HG02571 (cell line): Measurements from ENCODE around the gene SV2B.

ENCODE experiments used
- ATAC-seq: cut with Tn5 transposase; IDR thresholded peaks from one replicate; pipeline ENCODE4 v1.9.1; 2021; ENCODE audit warnings: mild to moderate bottlenecking, moderate library complexity; ENCODE audit not compliant: unreplicated experiment

The SV2B gene

DNA sequence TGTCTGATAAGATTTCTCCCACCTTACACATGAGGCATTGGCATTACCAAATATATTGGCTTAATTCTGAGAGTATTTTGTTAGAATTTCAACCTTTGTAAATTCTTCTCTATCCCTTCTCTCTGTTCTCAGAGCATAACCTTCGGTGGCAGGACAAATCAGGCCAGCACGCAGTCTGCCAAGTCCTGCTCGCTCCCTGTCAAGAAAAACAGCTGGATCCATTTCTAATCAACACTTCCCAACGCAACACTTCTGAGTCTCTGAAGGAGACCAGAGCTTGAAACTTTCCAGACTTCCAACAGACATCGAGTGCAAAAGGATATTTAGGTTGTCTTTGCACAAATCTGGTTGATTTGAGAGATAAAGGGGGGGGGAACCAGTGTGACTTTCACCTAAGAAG lies 125.7 kb downstream of the SV2B start:
- ATAC-seq, result no peak

DNA sequence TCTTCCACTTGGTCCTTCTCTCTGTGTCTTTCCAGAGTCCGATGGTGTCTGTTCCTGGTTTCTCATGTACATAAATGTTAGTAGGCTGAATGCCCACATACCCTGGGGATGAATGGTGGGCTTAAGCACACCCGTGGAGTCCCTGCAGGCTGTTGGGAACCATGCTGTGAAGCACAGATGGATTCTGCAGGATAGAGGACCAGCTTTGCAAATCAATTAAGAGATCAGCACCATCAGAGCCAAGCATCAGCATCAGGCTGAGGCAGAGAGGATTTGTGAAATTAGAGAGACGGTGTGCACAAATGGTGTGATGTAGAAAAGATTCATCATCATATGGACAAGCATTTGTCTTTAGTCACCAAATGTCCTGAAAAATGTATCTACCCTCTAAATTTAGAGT lies 127.1 kb downstream of the SV2B start:
- no peak for ATAC-seq

DNA sequence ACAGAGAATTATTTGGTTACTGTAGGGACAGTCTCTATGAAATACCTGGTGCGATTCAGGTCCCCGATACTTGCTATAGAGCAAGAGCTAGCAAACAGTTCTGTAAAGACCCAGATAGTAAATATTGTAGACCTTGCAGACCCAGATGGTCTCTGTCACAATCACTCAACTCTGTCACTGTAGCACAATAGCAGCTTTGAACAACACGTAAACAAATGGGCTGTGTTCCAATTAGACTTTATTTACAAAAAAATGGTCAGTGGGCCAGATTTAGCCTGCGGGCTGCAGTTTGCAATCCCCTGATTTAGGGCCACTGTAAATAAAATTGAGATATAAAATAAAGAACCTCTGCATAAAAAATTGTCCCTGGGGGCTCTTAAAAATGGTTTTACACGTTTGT lies 127.7 kb downstream of the SV2B start:
- no peak for ATAC-seq

DNA sequence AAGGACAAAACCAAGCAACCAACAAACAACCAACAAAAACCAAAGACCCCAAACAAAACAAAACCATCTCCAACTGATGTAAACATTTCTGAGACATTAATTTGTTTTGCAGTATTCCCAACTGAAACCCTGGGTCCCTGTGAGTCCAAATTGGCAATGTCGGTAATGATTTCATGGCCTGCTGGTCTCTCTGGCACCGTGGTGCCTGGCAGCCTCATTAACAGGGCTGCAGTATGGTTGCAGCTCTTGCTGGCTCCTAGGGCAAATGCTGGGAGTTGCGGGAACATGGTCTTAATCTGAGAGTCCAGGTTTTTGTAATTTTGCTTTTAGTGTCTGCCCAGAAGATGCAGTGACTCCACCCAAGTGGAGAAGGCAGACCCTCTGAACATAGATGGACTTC lies 128.3 kb downstream of the SV2B start:
- no peak for ATAC-seq

DNA sequence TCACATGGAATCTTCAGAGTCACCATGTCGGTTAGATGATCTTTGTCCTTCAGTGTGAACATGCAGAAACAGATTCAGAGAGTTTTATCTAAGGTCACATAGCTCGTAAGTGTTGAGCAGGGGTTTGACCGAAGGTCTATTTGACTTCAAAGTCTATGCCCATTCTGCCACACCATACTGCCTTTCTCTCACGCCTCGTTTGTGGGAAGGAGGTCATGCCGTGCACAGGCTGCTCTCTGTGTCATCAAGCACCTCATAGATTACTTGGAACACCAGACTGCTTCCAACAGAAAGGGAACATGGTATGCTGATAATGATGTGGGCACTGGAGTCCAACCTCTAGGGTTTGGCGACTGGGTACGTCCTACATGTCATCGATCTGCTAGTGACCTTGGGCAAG lies 128.8 kb downstream of the SV2B start:
- ATAC-seq, result no peak

DNA sequence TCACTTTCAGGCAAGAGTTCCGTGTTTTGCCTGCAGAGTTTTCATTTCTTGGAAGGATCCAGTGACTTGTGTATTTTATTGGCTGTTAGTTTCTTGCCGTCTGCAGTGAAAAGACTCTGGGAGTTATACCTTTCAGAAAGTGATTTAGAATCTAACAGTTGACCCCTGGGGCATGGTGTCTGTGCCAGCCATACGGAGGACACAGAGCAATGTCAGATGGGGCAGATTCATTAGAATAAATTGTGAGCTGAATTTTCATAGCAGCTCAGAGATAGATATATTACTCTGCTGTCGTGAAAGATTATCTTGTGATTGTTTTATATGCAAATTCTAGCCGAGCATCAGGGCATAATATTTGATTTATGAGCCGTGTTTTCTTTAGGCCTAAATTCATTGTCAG lies 131.6 kb downstream of the SV2B start:
- no peak for ATAC-seq

DNA sequence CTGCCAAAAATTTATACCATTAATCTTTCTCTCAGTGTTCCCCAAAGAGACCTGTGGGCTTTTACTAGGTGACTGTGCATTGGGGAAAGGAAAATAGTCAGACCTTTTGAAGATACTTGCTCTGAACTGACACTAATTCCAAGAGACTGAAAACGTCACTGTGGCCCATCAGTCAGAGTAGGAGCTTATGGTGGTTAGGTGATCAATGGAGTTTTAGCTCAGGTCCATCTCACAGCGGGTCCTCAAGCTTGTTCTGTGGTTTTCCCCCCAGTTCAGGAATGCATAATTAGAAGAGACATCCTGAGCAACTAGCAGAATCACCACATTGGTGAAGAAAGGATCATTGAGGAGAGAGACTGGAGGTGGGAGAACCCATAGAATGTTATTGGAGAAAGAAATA lies 134.7 kb downstream of the SV2B start:
- ATAC-seq, result no peak

DNA sequence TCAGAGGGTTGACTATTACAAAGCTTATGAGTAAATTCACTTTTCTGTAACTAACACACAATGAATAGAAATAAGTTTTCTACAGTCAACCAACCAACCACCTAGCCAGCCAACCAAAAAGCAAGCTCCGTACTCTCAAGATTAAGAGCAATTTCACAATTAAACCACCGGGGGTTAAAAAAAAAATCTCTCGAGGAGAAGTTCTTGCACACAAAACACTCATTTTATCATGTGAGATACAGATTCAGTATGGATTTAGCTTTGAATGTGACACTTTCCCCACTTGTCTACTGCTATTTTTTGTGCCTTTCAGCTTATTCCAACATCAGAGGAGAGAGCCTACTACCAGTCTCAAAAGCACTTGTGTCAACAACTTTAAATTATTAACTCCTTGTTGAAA lies 135.3 kb downstream of the SV2B start:
- ATAC-seq, result no peak

DNA sequence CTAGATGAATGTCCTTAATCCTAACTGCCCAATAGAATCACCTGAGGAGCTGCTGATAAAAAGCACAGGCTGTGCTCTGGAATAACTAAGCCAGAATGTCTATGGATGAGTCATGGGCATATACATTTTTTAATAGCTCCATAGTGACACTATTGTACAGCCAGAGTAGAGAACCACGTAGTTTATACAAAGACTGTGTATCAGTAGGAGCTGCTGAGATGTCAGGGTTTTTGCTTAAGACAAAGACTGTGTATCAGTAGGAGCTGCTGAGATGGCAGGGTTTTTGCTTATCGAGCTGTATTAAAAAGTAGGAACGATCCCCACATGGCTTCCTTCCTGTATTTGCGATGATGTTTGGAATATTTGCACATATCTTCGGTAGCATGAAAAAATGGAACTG lies 137.4 kb downstream of the SV2B start:
- ATAC-seq, result no peak

DNA sequence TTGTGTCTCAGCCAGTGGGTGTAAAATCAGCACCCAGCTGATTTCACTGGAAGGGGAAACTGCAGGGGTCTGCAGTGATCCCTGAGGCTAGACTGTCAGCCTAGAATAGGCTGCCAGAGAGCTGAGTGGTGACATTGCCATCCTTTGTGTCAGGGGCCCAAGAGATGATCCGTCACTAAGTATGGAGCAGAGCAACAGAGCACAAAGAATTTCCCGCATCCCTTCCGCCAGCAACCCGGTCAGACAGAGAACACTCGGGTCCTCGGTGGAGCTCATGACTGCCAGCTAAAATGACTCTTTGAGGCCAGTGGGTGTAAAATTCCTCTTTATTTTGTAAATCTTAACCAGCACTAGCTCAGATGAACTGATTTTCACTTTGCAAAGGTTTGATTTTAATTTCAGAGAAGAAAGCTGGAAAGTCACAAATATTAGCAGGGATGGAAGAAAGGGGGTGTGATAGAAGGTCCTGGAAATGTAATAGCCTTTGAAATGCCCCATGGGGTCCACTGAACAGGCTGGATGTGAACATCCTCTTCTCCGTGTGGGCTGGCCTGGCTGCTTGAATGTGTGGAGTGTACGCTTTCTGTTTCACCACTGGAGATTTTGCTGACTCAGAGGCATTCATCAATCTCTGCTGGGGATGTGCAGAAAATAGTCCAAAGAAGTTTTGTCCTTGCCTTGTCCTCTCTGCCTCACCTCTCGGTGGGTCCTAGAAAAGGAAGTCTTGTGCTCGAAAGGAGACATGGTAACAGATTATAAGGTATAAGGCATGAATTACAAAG lies 138.8 kb downstream of the SV2B start:
- ATAC-seq, result no peak

DNA sequence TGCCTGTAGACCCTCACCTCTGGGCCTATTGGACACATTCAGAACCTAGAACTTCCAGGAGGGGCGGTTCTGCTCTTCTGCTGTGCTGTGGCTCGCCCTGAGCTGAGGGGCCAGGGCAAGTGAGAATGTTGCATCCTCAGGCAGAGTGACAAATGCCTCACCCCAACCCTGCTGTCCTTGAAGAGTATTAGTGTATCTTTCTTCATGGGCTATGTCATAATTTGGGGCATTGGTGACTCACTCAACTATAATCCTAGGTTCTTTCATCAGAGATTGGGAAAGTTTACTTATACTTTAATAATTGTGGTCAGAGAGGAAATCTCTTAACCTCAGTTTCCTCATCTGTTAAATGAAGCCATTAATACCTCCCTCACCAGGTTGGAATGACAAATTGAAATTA lies 143.8 kb downstream of the SV2B start:
- no peak for ATAC-seq

DNA sequence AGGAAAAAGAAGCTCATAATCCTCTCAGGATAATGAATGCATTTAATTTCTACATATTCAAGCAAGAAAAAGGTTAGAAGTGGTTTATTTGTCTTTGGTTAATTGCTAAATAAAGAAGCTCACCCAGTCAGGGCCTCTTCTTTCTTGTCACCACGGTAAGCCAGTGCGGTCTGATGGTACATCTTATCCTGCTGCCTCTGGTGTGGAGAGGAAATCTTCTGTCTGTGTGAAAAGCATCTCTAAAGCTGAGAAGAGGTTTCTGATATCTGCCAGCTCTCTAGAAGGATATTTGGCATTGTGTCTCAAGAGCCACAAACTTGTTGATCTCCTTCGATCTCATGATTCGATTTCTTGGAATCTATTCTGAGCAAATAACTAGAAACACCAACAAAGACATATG lies 144.9 kb downstream of the SV2B start:
- no peak for ATAC-seq

DNA sequence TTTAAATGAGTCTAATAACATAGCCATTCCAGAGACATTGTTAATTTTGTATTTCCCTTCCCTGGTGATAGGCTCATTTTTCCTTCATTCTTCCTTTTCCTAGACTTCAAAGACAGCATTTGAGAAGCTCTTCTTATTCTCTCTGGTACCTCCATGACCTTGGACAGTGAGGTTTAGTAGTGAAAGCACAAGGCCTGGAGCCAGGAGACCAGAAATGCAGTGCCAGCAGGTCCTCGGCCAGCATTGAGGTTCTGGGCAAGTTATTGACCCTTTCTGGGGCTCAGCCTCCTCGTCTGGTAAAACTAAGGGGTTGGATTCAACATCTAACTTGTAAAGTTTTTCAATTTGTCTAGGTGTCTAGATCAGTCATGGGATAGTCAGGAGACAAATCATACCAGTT lies 146.9 kb downstream of the SV2B start:
- no peak for ATAC-seq

DNA sequence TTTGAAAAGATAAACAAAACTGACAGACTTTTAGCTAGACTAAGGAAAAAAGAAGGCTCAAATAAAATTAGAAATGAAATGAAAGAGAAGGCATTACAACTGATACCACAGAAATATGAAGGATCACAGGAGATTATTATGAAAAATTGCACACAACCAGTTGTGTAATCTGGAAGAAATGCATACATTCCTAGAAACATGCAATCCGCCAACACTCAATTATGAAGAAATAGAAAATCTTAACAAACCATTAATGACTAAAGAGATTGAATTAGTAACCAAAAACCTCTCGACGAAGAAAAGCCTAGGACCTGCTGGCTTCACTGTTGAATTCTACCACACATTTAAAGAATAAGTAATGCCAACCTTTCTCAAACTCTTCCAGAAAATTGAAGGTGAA lies 149.5 kb downstream of the SV2B start:
- no peak for ATAC-seq

DNA sequence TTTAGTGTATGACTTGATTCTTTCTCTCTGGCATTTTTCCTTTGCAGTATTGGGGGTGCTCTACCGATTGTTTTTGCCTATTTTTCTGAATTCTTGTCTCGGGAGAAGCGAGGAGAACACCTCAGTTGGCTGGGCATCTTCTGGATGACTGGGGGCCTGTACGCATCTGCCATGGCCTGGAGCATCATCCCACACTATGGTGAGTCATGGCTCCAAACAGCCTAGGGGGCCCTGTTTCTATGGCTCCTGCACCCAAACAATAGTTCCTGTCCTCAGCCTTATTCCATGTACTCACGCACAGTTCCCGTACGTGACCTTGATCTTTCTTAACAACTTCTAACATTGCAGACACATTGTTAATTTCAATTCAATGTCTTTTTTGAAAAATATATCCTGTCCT lies 152.3 kb downstream of the SV2B start:
- ATAC-seq, result no peak

DNA sequence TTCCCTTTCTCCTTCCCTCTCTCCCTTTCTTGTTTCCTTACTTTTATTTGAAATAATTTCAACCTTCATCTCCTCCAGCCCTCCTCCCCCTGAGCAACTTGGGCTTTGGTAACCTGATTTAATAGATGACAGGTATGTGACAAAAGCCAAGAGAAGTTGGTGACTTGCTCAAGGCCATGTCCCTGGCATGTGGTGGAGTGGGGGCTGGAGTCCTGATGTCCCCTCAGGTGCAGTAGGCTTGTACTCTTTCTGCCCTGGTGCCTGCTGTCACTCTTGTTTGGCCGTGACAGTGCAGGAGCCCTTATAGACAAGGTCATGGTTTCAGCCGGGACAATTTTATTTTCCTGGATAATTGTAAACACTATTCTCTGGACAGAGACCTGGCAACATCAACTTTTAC lies 152.7 kb downstream of the SV2B start:
- no peak for ATAC-seq

DNA sequence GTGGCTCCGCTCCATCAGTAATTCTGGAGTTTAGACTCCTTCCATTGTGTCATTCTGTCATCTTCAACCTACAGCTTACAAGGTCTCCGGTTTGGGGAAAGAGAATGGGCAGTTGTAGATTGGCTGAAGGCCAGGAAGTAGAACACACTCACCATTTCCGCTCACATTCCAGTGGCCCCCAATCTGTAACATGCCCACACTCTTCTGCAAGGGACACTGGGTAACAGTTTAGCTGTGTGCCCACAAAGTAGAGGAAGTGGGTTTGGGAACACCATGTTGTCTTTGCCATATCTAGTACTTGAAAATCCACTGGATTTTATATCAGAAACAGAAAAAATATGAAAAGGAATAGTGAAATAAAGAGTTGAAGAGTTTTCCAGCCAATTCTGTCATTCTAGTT lies 153.5 kb downstream of the SV2B start:
- no peak for ATAC-seq

DNA sequence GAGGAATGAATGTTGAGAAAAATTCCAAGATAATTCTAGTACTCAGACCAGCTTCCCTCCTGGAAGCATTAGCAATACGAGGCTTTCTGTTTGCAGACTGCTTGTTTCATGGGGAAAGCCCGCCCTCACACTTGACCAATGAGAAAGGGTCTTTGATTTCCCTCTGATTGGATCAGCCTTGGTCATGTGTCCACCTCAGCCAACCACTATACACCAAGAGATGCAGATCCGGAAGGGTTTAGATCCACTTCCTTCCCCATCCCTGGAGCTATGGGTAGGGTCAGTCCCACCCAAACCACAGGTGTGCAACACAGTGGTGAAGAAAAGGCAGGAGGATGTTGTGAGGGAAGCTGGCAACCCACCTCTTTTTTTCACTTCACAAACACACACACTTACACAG lies 154.7 kb downstream of the SV2B start:
- ATAC-seq, result no peak

DNA sequence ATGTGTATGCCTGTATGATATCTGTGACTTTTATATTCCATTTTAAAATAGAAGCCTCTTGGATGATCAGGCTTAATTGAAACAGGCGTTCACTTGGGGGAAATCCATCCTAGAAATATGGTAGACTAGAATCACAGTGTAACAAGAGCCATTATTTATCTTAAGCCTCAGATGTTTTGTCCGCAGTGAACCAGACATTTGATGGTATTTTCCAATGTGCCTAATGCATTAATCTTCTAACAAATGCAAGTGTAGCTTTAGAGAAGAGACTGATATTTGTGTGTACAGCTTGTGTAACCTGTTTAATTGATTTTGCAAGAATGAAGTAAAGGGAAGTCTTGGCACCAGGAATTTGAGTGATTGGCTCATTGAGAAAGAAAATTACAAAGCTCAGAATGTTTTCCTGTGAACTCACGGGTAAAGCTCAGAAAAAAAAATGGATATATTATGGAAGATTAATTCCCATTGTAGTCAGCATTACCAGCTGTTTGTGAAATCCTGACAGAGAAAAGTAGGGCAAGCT lies 155.7 kb downstream of the SV2B start:
- no peak for ATAC-seq

DNA sequence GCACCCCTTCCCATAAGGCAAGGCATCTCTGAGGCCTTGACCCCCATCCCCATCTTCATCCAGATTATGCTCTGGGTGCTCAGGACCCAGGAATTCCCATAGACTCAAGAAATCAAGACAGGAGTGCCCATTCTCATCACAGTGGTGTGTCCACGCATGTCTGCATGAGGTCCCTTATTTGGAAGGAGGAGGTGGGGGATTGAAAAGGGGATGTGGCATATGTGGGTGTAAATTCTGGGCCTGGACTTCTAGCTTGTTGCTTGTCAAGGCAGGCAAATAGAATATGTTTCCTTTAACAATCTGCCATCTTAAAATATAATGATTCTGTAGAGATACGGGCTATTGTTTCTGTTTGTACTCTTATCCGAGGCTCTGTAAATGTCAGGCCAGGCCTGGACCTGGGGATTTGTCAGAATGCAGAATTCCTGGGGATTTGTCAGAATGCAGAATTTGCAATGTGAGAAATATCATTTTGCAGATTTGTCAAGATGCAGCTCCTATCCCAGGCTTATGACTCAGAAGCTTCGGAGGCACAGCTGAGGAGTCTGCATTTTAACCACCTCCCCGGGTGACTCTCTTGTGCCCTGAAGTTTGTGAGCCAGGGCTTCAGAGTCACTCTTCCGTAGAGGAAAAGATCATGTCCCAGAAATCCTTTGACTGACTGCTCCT lies 157.8 kb downstream of the SV2B start:
- ATAC-seq, result no peak

DNA sequence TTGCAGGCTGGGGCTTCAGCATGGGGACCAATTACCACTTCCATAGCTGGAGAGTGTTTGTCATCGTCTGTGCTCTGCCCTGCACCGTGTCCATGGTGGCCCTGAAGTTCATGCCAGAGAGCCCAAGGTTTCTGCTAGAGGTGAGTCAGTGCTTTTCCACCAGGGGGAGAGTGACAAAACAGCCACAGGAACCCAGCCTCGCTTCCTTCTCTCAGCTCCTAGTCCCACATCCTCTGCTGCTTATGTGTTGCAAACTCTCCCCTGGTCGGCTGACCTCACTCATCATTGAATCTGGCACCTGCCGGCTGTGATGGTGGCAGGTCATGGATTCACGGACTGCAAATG lies 158.3 kb downstream of the SV2B start:
- no peak for ATAC-seq

DNA sequence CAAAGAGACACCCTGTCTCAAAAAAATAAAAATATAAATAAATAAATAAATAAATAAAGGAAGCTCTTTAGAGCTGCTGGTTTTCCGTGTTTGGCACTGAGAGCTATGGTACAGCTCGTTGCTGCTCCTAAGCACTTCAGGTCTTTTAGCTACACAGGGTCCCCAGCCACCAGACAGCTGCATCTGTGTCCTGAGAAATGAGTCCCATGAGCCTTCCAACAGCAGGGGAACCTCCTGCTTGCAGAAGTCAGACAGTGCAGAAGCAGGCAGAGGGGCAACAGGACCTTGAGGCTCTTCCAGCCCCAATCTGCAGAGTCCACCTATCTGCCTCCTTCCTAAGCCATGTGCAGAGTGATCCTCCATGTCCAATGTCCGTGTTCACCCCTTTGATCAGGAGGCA lies 159.0 kb downstream of the SV2B start:
- no peak for ATAC-seq

DNA sequence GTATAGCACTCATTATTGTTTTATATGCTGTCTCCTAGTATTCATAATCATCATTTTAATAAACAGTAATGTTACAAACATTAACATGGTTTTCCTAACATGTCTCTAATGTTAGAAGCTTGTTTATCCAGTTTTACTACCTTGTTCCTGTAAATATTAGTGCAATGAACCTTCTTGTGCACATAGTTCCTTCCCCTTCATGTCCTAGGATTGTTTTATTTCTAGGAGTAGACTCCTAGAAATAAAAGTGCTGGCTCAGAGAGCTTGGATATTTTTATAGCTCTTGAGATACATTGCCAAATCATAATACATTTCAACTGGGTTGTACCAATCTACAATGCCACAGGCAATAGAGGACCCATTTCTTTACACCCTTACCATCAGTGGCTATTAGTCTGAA lies 161.3 kb downstream of the SV2B start:
- no peak for ATAC-seq
